ENCODE results near the gene ATRNL1. TPM values are rescaled to one million over a fixed set of nuclear protein-coding genes. Genes with fewer than 3 reads are reported as not detected.

Gene ATRNL1
- total RNA-seq, 2 experiments from 2014 or later, result not detected

GRCh38 chr10:115895166-115895565 is 802.0 kb downstream of the ATRNL1 start:
- Histone ChIP-seq H3K36me3 (ENCODE audit: insufficient read depth, low read length) (no peaks in the 10 kb centered on the region), H3K27ac (ENCODE audit: low read depth, low read length, poor library complexity, severe bottlenecking) (no peak overlapping the region), H3K4me1 (ENCODE audit: insufficient read depth, low read length, poor library complexity, severe bottlenecking) (no peaks in the 10 kb centered on the region), H3K4me3 (ENCODE audit: low read depth, low read length, poor library complexity, severe bottlenecking) (no peak overlapping the region), H3K9me2 (ENCODE audit: insufficient read depth, low read length) (no peaks in the 10 kb centered on the region), H2AFZ (ENCODE audit: low read length) (no peak overlapping the region), H3K79me2 (ENCODE audit: insufficient read depth, low read depth, low read length) (no peaks in the 10 kb centered on the region), H3K4me2 (ENCODE audit: low read length) (no peak overlapping the region), H3K9me3 (ENCODE audit: low read length) (no peaks in the 10 kb centered on the region), H4K20me1 (ENCODE audit: insufficient read depth, low read length) (no peaks in the 10 kb centered on the region)
- no TSS peak for BruUV-seq (replicated peaks)
- POLR2A ChIA-PET, result no interaction called here
- intact Hi-C loops (cut with micrococcal nuclease; ENCODE audit: unreplicated experiment), result no loop called here
- no peak for DNase-seq (ENCODE audit: low spot score)
- CTCF ChIA-PET (ENCODE audit: unreplicated experiment), result no interaction called here
- TF ChIP-seq EZH2phosphoT487 (IDR thresholded peaks at IDR 0.05; ENCODE audit: borderline replicate concordance, low read depth, low read length), result no peak
- no peak for TF ChIP-seq CTCF (conservative IDR thresholded peaks at IDR 0.05; ENCODE audit: low read length)

- CTCF ChIA-PET (ENCODE audit: unreplicated experiment), result no interaction called here
- no TSS peak for BruUV-seq (replicated peaks)
- Histone ChIP-seq H3K36me3 (ENCODE audit: insufficient read depth, low read length) (no peaks in the 10 kb centered on the region), H3K4me1 (ENCODE audit: insufficient read depth, low read length, poor library complexity, severe bottlenecking) (no peaks in the 10 kb centered on the region), H4K20me1 (ENCODE audit: insufficient read depth, low read length) (no peaks in the 10 kb centered on the region), H3K9me3 (ENCODE audit: low read length) (no peaks in the 10 kb centered on the region), H3K27ac (ENCODE audit: low read depth, low read length, poor library complexity, severe bottlenecking) (no peak overlapping the region), H3K9me2 (ENCODE audit: insufficient read depth, low read length) (no peaks in the 10 kb centered on the region), H3K4me3 (ENCODE audit: low read depth, low read length, poor library complexity, severe bottlenecking) (no peak overlapping the region), H2AFZ (ENCODE audit: low read length) (no peak overlapping the region), H3K4me2 (ENCODE audit: low read length) (no peak overlapping the region), H3K79me2 (ENCODE audit: insufficient read depth, low read depth, low read length) (no peaks in the 10 kb centered on the region)
- POLR2A ChIA-PET, result no interaction called here
- DNase-seq (ENCODE audit: low spot score), result no peak
- no peak for TF ChIP-seq CTCF (conservative IDR thresholded peaks at IDR 0.05; ENCODE audit: low read length)
- no peak for TF ChIP-seq EZH2phosphoT487 (IDR thresholded peaks at IDR 0.05; ENCODE audit: borderline replicate concordance, low read depth, low read length)
- intact Hi-C loops (cut with micrococcal nuclease; ENCODE audit: unreplicated experiment), result no loop called here
Measured at GRCh38 chr10:115898242-115898641, 805.1 kb downstream of the ATRNL1 start.

GRCh38 chr10:115902596-115902995 is 809.4 kb downstream of the ATRNL1 start:
- no peaks in the 10 kb centered on the region for H3K9me3 ChIP-seq (ENCODE audit: low read length)
- no peaks in the 10 kb centered on the region for H4K20me1 ChIP-seq (ENCODE audit: insufficient read depth, low read length)
- H3K79me2 ChIP-seq (ENCODE audit: insufficient read depth, low read depth, low read length), result no peaks in the 10 kb centered on the region
- H3K4me1 ChIP-seq (ENCODE audit: insufficient read depth, low read length, poor library complexity, severe bottlenecking), result no peaks in the 10 kb centered on the region
- no peaks in the 10 kb centered on the region for H3K9me2 ChIP-seq (ENCODE audit: insufficient read depth, low read length)
- DNase-seq (ENCODE audit: low spot score), result no peak
- H3K27ac ChIP-seq (ENCODE audit: low read depth, low read length, poor library complexity, severe bottlenecking), result no peak overlapping the region
- TF ChIP-seq CTCF (conservative IDR thresholded peaks at IDR 0.05; ENCODE audit: low read length) (no peak), EZH2phosphoT487 (IDR thresholded peaks at IDR 0.05; ENCODE audit: borderline replicate concordance, low read depth, low read length) (no peak)
- no peak overlapping the region for H3K4me2 ChIP-seq (ENCODE audit: low read length)
- intact Hi-C loops (cut with micrococcal nuclease; ENCODE audit: unreplicated experiment), result no loop called here
- H3K4me3 ChIP-seq (ENCODE audit: low read depth, low read length, poor library complexity, severe bottlenecking), result no peak overlapping the region
- no TSS peak for BruUV-seq (replicated peaks)
- ChIA-PET CTCF (ENCODE audit: unreplicated experiment) (no interaction called here), POLR2A (no interaction called here)
- no peaks in the 10 kb centered on the region for H3K36me3 ChIP-seq (ENCODE audit: insufficient read depth, low read length)
- no peak overlapping the region for H2AFZ ChIP-seq (ENCODE audit: low read length)
